Measurements from ENCODE around the gene SMNDC1. TPM values are rescaled to one million over a fixed set of nuclear protein-coding genes. Genes with fewer than 3 reads are reported as not detected.

Gene SMNDC1
- total RNA-seq, 6 experiments from 2014 or later: 5.1 to 13.3 (median 9.1) TPM

GRCh38 chr10:110269374-110270318 is 35.1 kb downstream of the SMNDC1 start:
- no peaks in the 10 kb centered on the region for H3K27me3 ChIP-seq
- peak in 1 of 3 donors; percentile 75 for DNase-seq
- peak overlapping the region; percentile 10 to 44 (median 38) for H3K4me3 ChIP-seq
- ATAC-seq: peak; percentile 92 to 96 (median 95)
- H3K4me1 ChIP-seq: peaks cover 0 to 23% (median 11%) of the 10 kb centered on the region in 4 donors
- TF ChIP-seq POLR2A (IDR thresholded peaks at IDR 0.05): peak; percentile 52
- TF ChIP-seq, protein P1, sequence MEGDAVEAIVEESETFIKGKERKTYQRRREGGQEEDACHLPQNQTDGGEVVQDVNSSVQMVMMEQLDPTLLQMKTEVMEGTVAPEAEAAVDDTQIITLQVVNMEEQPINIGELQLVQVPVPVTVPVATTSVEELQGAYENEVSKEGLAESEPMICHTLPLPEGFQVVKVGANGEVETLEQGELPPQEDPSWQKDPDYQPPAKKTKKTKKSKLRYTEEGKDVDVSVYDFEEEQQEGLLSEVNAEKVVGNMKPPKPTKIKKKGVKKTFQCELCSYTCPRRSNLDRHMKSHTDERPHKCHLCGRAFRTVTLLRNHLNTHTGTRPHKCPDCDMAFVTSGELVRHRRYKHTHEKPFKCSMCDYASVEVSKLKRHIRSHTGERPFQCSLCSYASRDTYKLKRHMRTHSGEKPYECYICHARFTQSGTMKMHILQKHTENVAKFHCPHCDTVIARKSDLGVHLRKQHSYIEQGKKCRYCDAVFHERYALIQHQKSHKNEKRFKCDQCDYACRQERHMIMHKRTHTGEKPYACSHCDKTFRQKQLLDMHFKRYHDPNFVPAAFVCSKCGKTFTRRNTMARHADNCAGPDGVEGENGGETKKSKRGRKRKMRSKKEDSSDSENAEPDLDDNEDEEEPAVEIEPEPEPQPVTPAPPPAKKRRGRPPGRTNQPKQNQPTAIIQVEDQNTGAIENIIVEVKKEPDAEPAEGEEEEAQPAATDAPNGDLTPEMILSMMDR (IDR thresholded peaks at IDR 0.05): no peak
- H3K36me3 ChIP-seq: no peaks in the 10 kb centered on the region
- intact Hi-C loops (cut with DNase I): loop anchor here in 1 of 2 donors (10.0 kb wide), 2 partner anchors 45 to 125 kb away; no protein-coding TSS in a partner anchor
- H3K27ac ChIP-seq: peak overlapping the region; percentile 80 to 90 (median 87)
- H3K9me3 ChIP-seq: no peaks in the 10 kb centered on the region
- 4% methylated on average over 4 of the region's 4 CpGs for WGBS (ENCODE audit: insufficient coverage, low coverage, low lambda C conversion rate, missing lambda C conversion rate)

DNA sequence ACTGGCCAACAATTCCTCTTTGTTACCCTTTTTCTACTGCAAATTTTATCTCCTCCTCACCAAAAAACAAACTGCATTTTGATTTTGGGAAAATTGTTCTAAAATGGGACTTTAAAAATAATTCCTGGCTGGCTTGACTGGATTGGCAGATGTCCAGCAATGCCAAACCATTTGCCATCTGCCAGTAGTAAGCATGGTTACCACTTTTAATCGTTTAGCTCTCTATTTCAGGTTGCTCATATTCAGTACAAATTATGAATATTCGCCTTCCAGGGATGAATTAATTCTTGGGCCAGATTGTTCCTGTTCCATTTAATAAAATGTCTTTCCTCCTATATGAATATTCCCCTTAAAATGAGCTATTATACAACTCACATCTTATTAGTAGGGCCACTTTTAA is 35.7 kb downstream of the SMNDC1 start:
- ATAC-seq: peak in 2 of 4 donors; percentile 25 to 44
- Histone ChIP-seq H3K4me1 (peaks cover 0 to 23% (median 11%) of the 10 kb centered on the region in 4 donors), H3K9me3 (no peaks in the 10 kb centered on the region), H3K27me3 (no peaks in the 10 kb centered on the region), H3K36me3 (no peaks in the 10 kb centered on the region), H3K4me3 (peak overlapping the region; percentile 10 to 44 (median 38)), H3K27ac (peak overlapping the region; percentile 80 to 90 (median 87))
- TF ChIP-seq, protein P1 (IDR thresholded peaks at IDR 0.05): no peak
- TF ChIP-seq POLR2A (IDR thresholded peaks at IDR 0.05): no peak
- 38% methylated on average over 2 of the region's 2 CpGs for WGBS (ENCODE audit: insufficient coverage, low coverage, low lambda C conversion rate, missing lambda C conversion rate)
- no peak for DNase-seq
- intact Hi-C loops (cut with DNase I): no loop called here

DNA sequence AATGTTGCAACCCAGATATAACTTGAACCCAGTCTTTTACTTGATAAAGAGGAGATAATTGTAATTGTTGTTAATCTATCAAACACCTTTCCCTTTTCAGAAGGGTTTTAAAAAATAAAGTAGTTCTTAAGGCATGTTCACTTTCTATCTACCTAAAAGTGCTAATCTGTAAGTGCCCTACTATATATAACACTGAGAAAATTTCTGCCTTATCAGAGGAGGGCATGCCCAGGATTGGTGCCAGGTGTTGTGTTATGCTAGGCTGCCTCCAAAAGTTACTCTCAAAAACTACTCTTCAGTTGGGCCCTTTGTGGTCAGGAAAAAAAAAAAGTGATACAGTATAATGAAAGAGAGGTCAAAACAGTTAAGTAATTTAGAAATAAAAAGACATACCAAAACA is 36.3 kb downstream of the SMNDC1 start:
- ATAC-seq: peak; percentile 52 to 72 (median 60)
- peak in 1 of 3 donors; percentile 69 for DNase-seq
- peak overlapping the region; percentile 80 to 90 (median 87) for H3K27ac ChIP-seq

GRCh38 chr10:110267276-110267675 is 37.4 kb downstream of the SMNDC1 start:
- no peak for DNase-seq
- no peak for ATAC-seq
- TF ChIP-seq, protein P1 (IDR thresholded peaks at IDR 0.05): no peak
- TF ChIP-seq POLR2A (IDR thresholded peaks at IDR 0.05): no peak
- Histone ChIP-seq H3K4me3 (no peak overlapping the region), H3K27me3 (no peaks in the 10 kb centered on the region), H3K4me1 (peaks cover 0 to 23% (median 11%) of the 10 kb centered on the region in 4 donors), H3K36me3 (no peaks in the 10 kb centered on the region), H3K9me3 (no peaks in the 10 kb centered on the region), H3K27ac (no peak overlapping the region)
- WGBS (ENCODE audit: insufficient coverage, low coverage, low lambda C conversion rate, missing lambda C conversion rate): 94% methylated on average over 1 of the region's 1 CpG
- intact Hi-C loops (cut with DNase I): no loop called here

More for the DNA sequence above, 36.3 kb downstream of the SMNDC1 start:
- TF ChIP-seq, protein P1 (IDR thresholded peaks at IDR 0.05): no peak
- TF ChIP-seq POLR2A (IDR thresholded peaks at IDR 0.05): no peak
- H3K4me1 ChIP-seq: peaks cover 0 to 23% (median 11%) of the 10 kb centered on the region in 4 donors
- H3K9me3 ChIP-seq: no peaks in the 10 kb centered on the region
- no peak overlapping the region for H3K4me3 ChIP-seq
- intact Hi-C loops (cut with DNase I): no loop called here
- H3K27me3 ChIP-seq: no peaks in the 10 kb centered on the region
- H3K36me3 ChIP-seq: no peaks in the 10 kb centered on the region

Measured in right lobe of liver (tissue), 6 donors.